ENCODE results near the gene ACVR1B.

DNA sequence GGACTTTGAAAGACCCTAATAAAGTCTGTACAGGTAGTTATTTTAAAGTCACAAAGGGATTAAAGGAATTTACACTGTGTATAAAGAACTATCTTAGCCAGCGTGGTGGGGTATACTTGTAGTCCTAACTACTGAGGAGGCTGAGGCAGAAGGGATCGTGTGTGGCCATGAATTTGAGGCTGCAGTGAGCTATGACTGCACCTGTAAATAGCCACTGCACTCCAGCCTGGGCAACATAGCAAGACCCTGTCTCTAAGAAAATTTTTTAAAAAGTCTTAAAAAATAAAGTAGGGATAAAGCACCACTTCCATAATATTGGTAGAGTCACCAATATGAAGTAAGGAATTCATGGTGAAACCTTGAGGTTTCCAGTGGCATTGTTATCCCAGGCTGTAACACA is 18.1 kb downstream of the ACVR1B start:
- TF ChIP-seq POLR2A (IDR thresholded peaks at IDR 0.05): no peak
- TF ChIP-seq, protein P1, sequence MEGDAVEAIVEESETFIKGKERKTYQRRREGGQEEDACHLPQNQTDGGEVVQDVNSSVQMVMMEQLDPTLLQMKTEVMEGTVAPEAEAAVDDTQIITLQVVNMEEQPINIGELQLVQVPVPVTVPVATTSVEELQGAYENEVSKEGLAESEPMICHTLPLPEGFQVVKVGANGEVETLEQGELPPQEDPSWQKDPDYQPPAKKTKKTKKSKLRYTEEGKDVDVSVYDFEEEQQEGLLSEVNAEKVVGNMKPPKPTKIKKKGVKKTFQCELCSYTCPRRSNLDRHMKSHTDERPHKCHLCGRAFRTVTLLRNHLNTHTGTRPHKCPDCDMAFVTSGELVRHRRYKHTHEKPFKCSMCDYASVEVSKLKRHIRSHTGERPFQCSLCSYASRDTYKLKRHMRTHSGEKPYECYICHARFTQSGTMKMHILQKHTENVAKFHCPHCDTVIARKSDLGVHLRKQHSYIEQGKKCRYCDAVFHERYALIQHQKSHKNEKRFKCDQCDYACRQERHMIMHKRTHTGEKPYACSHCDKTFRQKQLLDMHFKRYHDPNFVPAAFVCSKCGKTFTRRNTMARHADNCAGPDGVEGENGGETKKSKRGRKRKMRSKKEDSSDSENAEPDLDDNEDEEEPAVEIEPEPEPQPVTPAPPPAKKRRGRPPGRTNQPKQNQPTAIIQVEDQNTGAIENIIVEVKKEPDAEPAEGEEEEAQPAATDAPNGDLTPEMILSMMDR (IDR thresholded peaks at IDR 0.05): no peak
